ENCODE results near the gene TRIM52.
"Not testable (repeated sequence)": the region's sequence is repeated elsewhere in the genome, so short reads cannot be mapped to it uniquely, and the experiment has no call there.

Gene TRIM52

DNA sequence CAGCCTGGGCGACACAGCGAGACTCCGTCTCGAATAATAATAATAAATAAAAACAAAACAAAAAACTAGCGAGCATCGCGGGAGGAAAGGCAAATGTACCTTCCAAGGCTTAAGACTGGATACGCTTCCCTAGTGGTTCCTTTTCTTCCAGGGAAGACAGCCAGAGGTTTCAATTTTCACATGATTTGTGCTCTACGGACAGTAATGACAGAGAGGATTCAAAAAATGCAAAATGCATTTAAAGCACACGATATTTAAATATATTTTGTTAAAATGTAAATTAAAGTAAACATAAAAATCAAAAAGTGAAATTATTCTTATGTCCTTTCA lies 42.2 kb downstream of the TRIM52 start:
- peak overlapping the region; percentile 57 for H3K4me3 ChIP-seq (ENCODE audit: low read depth, low read length)
- TF ChIP-seq, protein P1, sequence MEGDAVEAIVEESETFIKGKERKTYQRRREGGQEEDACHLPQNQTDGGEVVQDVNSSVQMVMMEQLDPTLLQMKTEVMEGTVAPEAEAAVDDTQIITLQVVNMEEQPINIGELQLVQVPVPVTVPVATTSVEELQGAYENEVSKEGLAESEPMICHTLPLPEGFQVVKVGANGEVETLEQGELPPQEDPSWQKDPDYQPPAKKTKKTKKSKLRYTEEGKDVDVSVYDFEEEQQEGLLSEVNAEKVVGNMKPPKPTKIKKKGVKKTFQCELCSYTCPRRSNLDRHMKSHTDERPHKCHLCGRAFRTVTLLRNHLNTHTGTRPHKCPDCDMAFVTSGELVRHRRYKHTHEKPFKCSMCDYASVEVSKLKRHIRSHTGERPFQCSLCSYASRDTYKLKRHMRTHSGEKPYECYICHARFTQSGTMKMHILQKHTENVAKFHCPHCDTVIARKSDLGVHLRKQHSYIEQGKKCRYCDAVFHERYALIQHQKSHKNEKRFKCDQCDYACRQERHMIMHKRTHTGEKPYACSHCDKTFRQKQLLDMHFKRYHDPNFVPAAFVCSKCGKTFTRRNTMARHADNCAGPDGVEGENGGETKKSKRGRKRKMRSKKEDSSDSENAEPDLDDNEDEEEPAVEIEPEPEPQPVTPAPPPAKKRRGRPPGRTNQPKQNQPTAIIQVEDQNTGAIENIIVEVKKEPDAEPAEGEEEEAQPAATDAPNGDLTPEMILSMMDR (IDR thresholded peaks at IDR 0.05; ENCODE audit: insufficient read depth, low read length, missing control alignments): no peak
- DNase-seq (ENCODE audit: low read depth, low spot score): no peak
- ChIA-PET POLR2A (no interaction called here), CTCF (no interaction called here)

DNA sequence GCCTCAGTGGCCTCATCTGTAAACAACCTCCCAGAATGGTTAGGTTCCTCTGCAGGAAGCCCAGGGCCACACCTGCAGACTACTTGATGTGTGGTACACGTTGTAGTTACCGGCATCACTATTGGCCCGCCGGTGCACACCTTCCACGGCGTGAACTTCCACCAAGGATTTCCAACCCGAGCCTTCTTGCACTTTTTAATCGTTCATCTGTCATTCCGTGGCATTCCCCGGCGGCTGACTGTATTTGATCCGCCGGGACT lies 43.2 kb downstream of the TRIM52 start:
- ChIA-PET POLR2A (no interaction called here), CTCF (interaction anchor here (2.0 kb wide), 1 partner anchor 33 kb away, joined by 5 read pairs; no protein-coding TSS in a partner anchor)

DNA sequence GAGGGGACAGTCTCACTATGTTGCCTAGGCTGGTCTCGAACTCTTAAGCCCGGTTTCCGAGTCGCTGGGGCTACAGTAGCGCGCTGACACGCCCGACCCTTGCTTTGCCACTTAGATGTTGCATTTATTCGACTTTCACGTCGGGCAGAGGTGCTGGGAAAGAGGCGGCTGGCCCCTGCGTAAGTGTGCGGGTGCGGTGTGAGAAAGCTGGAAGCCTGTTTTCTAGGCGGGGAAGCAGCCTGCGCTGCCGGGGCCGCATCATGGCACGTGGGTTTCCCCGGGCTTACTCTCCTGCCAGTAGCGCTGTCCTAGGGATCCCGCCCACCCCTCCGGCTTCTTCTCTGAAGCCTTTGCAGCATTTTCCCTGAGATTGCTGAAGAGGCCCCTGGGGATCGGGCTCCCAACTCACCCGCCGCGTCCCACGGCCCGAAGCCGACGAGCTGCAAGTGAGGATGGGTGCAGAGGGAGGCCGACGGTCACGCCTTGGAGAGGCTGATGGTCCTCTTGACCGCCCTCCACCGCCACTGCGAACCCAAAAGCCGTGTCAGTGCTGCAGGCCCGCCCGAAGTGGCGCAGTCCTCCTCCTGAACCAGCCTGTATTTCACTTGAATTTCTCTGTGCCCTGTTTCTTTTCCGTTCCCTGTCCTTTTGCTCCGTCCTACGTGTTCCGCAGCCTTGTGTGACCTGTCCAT lies 43.7 kb downstream of the TRIM52 start:
- POLR2A ChIA-PET: interaction anchor here (1.8 kb wide), 1 partner anchor 26 kb away, joined by 7 read pairs; no protein-coding TSS in a partner anchor
- CTCF ChIA-PET: interaction anchor here (2.0 kb wide), 1 partner anchor 33 kb away, joined by 5 read pairs; no protein-coding TSS in a partner anchor

More for the DNA sequence above, 43.2 kb downstream of the TRIM52 start:
- H3K4me3 ChIP-seq (ENCODE audit: low read depth, low read length): peak overlapping the region; percentile 56
- no peak for DNase-seq (ENCODE audit: low read depth, low spot score)
- TF ChIP-seq, protein P1 (IDR thresholded peaks at IDR 0.05; ENCODE audit: insufficient read depth, low read length, missing control alignments): no peak

DNA sequence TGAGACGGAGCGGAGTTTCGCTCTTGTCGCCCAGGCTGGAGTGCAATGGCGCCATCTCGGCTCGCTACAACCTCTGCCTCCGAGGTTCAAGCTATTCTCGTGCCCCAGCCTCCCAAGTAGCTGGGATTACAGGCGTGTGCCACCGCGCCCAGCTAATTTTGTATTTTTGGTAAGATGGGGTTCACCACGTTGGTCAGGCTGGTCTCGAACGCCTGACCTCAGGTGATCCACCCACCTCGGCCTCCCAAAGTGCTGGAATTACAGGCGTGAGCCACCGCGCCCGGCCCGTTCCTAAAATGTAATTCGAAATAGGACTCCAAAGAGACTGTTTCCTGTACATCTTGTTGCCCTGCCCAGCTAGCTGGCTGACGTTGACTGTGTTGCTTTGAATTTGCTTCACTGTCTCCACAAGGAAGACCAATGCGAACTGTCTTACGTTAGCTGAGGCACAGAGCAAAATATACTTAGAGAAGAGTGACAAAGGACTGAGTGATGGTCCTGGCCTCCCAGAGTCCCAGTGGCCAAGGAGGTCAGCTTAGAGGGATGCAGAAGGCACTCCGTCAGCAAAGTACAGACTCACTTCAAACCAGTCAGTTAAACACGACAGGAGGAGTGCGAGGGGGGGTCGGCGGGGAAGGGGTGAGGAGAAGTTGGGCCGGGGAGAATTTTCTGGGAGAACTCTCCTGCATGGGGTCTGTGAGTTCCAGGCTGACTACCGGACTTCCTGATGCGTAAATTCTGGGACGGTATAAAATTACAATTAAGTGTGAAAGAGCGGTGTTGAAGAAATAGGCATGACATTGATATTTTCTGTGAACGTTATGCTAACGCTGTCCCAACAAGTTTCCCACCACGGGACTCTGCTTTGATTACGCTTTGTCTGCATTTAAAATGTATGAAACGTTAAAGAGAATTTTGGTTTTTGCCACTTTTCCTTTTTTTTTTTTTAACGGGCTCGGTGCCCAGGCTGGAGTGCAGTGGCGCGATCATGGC lies 44.6 kb downstream of the TRIM52 start:
- DNase-seq (ENCODE audit: low read depth, low spot score): no peak
- H3K4me3 ChIP-seq (ENCODE audit: low read depth, low read length): peak overlapping the region; percentile 56
- TF ChIP-seq, protein P1 (IDR thresholded peaks at IDR 0.05; ENCODE audit: insufficient read depth, low read length, missing control alignments): no peak
- POLR2A ChIA-PET: interaction anchor here (1.8 kb wide), 1 partner anchor 25 kb away, joined by 7 read pairs; no protein-coding TSS in a partner anchor
- CTCF ChIA-PET: interaction anchor here (2.0 kb wide), 1 partner anchor 32 kb away, joined by 5 read pairs; no protein-coding TSS in a partner anchor

More for the DNA sequence above, 43.7 kb downstream of the TRIM52 start:
- TF ChIP-seq, protein P1 (IDR thresholded peaks at IDR 0.05; ENCODE audit: insufficient read depth, low read length, missing control alignments): peak; percentile 8
- no peak for DNase-seq (ENCODE audit: low read depth, low spot score)
- peak overlapping the region; percentile 56 for H3K4me3 ChIP-seq (ENCODE audit: low read depth, low read length)

DNA sequence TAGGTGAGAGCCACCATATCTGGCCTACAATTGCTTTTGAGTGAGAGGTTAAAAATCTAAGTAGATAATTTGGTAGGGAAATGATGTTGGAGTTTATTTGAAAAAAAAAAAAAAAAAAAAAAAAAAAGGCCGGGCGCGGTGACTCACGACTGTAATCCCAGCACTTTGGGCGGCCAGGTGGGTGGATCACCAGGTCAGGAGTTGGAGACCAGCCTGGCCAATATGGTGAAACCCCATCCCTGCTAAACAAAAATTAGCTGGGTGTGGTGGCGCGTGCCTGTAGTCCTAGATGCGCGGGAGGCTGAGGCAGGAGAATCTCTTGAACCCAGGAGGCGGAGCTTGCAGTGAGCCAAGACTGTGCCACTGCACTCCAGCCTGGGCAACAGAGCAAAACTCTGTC lies 46.7 kb downstream of the TRIM52 start:
- DNase-seq (ENCODE audit: low read depth, low spot score); H3K4me3 ChIP-seq (ENCODE audit: low read depth, low read length); POLR2A ChIA-PET: not testable (repeated sequence)
- CTCF ChIA-PET: interaction anchor here (1.2 kb wide), 1 partner anchor 9 kb away, joined by 4 read pairs; the partner anchor contains the start of gene TRIM7

DNA sequence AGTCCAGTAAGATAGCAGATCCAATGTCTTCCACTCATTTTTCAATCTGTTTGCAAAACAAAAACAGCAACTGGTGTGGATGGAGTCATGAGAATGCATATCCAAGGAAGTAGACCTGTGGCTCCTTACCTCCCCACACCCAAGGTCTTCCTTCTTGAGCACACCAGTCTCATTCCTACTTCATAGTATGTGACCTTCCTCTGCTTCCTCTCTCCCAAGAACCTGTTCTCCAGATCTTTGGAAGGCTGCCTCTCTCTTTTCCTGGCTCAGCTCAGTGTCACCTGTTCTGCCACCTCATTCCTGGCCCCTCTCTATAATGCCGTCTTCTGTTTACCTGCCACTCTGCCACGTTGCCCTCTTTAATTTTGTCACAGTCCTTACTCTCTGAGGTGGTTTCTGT lies 48.0 kb downstream of the TRIM52 start:
- CTCF ChIA-PET: no interaction called here
- POLR2A ChIA-PET: no interaction called here
- TF ChIP-seq, protein P1 (IDR thresholded peaks at IDR 0.05; ENCODE audit: insufficient read depth, low read length, missing control alignments): no peak
- DNase-seq (ENCODE audit: low read depth, low spot score): no peak
- no peak overlapping the region for H3K4me3 ChIP-seq (ENCODE audit: low read depth, low read length)

All from AG04449 (cell line).